Amniotic stem cell (primary cell): Measurements from ENCODE around the gene CRYGC.
"Not testable (repeated sequence)": the region's sequence is repeated elsewhere in the genome, so short reads cannot be mapped to it uniquely, and the experiment has no call there.

Source experiments
- DNase-seq: peaks from one replicate; lab custom pipeline; 2025; lab: John Stamatoyannopoulos, UW

Gene CRYGC

GRCh38 chr2:208129744-208130711, at the start of gene CRYGC:
CRYGC (minus strand) TSS chr2:208129828; CDS start chr2:208129792, 36 bp downstream.
- no peak for DNase-seq

GRCh38 chr2:208179028-208179609, 49.5 kb upstream of the CRYGC start:
- no peak for DNase-seq

GRCh38 chr2:208175840-208176153, 46.2 kb upstream of the CRYGC start:
- DNase-seq, result no peak

- DNase-seq, result peak; percentile 68
Observed at GRCh38 chr2:208175069-208175839, 45.6 kb upstream of the CRYGC start.

GRCh38 chr2:208174144-208174543, 44.5 kb upstream of the CRYGC start:
- DNase-seq, result no peak

- DNase-seq, result no peak
Observed at GRCh38 chr2:208172125-208172524, 42.5 kb upstream of the CRYGC start.

- no peak for DNase-seq
Observed at GRCh38 chr2:208164951-208165755, 35.5 kb upstream of the CRYGC start.

GRCh38 chr2:208163489-208163888, 33.9 kb upstream of the CRYGC start, which contains the start of gene CRYGA:
CRYGA (minus strand) TSS chr2:208163589; CDS start chr2:208163556, 33 bp downstream.
- no peak for DNase-seq

GRCh38 chr2:208156439-208156838, 26.8 kb upstream of the CRYGC start:
- DNase-seq, result no peak

GRCh38 chr2:208153156-208153555, 23.5 kb upstream of the CRYGC start:
- no peak for DNase-seq

- no peak for DNase-seq
Observed at GRCh38 chr2:208150956-208151355, 21.3 kb upstream of the CRYGC start.

GRCh38 chr2:208150094-208150493, 20.5 kb upstream of the CRYGC start:
- no peak for DNase-seq

GRCh38 chr2:208148803-208149202, 19.2 kb upstream of the CRYGC start:
- no peak for DNase-seq

GRCh38 chr2:208147759-208148158, 18.1 kb upstream of the CRYGC start:
- DNase-seq, result no peak

- no peak for DNase-seq
Observed at GRCh38 chr2:208147008-208147407, 17.4 kb upstream of the CRYGC start.

GRCh38 chr2:208146006-208146405, 16.4 kb upstream of the CRYGC start, which contains the start of gene CRYGB:
CRYGB (minus strand) TSS chr2:208146158; CDS start chr2:208146120, 38 bp downstream.
- DNase-seq, result no peak

GRCh38 chr2:208142925-208143799, 13.5 kb upstream of the CRYGC start:
- DNase-seq, result no peak

GRCh38 chr2:208142240-208142924, 12.8 kb upstream of the CRYGC start:
- DNase-seq, result no peak

- DNase-seq, result no peak
Observed at GRCh38 chr2:208139447-208139846, 9.8 kb upstream of the CRYGC start.

GRCh38 chr2:208138334-208138733, 8.7 kb upstream of the CRYGC start:
- not testable (repeated sequence) for DNase-seq
